PC-3 (cell line): ENCODE measurements around the gene ANKZF1.

Experiments used
- CTCF ChIP-seq: fragments of 300-600 bp; sonication (generic); conservative IDR thresholded peaks from 2 replicates; pipeline ENCODE4 v1.5.1; 2017; ENCODE audit warnings: antibody characterized with exemption, low read depth, mild to moderate bottlenecking, low read length
- EZH2 ChIP-seq: fragments of 300-600 bp; sonication (generic); IDR thresholded peaks from one replicate; pipeline ENCODE4 v1.6.1; 2017; ENCODE audit warnings: antibody characterized with exemption, mild to moderate bottlenecking, low read length; ENCODE audit not compliant: unreplicated experiment

DNA sequence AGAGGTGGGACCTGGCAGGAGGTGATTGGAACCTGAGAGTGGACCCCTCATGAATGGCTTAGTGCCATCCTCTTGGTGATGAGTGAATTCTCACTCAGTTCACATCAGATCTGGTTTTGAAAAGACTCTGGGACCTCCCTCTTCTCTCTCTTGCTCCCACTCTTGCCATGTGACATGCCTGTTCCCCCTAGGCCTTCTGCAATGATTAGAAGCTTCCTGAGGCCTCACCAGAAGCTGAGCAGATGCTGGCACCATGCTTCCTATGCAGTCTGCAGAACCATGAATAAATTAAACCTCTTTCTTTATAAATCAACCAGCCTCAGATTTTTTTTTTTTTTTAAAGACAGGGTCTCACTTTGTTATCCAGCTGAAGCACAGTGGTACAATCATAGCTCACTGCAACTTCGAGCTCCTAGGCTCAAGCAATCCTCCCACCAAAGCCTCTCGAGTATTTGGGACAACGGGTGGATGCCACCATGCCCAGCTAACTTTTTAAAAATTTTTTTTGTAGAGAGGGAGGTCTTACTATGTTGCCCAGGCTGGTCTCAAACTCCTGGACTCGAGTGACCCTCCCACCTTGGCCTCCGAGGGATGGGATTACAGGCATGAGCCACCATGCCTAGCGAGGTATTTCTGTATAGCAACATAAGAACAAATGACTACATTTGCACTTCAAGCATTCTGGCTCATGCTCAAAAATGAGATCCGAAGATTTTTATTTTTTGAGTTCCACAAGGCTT is 25.0 kb upstream of the ANKZF1 start:
- no peak for TF ChIP-seq CTCF
- no peak for TF ChIP-seq EZH2
